ENCODE data around the gene ROBO1.

ROBO1 gene

GRCh38 chr3:79094654-79095053 is 673.1 kb downstream of the ROBO1 start:
- DNase-seq, result no peak

- DNase-seq, result peak in 32 of 56 donors; percentile 0 to 62 (median 12)
These were observed 681.3 kb downstream of the ROBO1 start for GRCh38 chr3:79086514-79086913.

- DNase-seq, result no peak
These were observed 682.6 kb downstream of the ROBO1 start for GRCh38 chr3:79085171-79085570.

- no peak for DNase-seq
These were observed 686.5 kb downstream of the ROBO1 start for GRCh38 chr3:79081335-79081734.

- DNase-seq, result no peak
These were observed 693.2 kb downstream of the ROBO1 start for GRCh38 chr3:79074558-79074957.

- DNase-seq, result no peak
These were observed 700.1 kb downstream of the ROBO1 start for GRCh38 chr3:79067734-79068133.

GRCh38 chr3:79066481-79066880 is 701.3 kb downstream of the ROBO1 start:
- no peak for DNase-seq

GRCh38 chr3:79063624-79064023 is 704.2 kb downstream of the ROBO1 start:
- no peak for DNase-seq

- no peak for DNase-seq
These were observed 710.0 kb downstream of the ROBO1 start for GRCh38 chr3:79057756-79058155.

GRCh38 chr3:79056498-79056897 is 711.3 kb downstream of the ROBO1 start:
- DNase-seq, result no peak

- no peak for DNase-seq
These were observed 715.6 kb downstream of the ROBO1 start for GRCh38 chr3:79052054-79052681.

GRCh38 chr3:79047581-79047980 is 720.2 kb downstream of the ROBO1 start:
- no peak for DNase-seq

GRCh38 chr3:79041621-79042020 is 726.2 kb downstream of the ROBO1 start:
- no peak for DNase-seq

GRCh38 chr3:79040701-79041100 is 727.1 kb downstream of the ROBO1 start:
- no peak for DNase-seq

- DNase-seq, result no peak
These were observed 727.7 kb downstream of the ROBO1 start for GRCh38 chr3:79040091-79040490.

- no peak for DNase-seq
These were observed 728.6 kb downstream of the ROBO1 start for GRCh38 chr3:79039192-79039591.

GRCh38 chr3:79038636-79039035 is 729.2 kb downstream of the ROBO1 start:
- no peak for DNase-seq

GRCh38 chr3:79038057-79038456 is 729.7 kb downstream of the ROBO1 start:
- DNase-seq, result no peak

- peak in 1 of 56 donors; percentile 6 for DNase-seq
These were observed 735.0 kb downstream of the ROBO1 start for GRCh38 chr3:79032686-79033318.

GRCh38 chr3:79030157-79030556 is 737.6 kb downstream of the ROBO1 start:
- no peak for DNase-seq

GRCh38 chr3:79028916-79029315 is 738.9 kb downstream of the ROBO1 start:
- DNase-seq, result no peak

GRCh38 chr3:79027593-79027992 is 740.2 kb downstream of the ROBO1 start:
- no peak for DNase-seq

GRCh38 chr3:79019924-79020173 is 747.9 kb downstream of the ROBO1 start:
- no peak for DNase-seq

Data from nucleus accumbens (tissue), 56 donors.